Stimulated activated naive CD8-positive, alpha-beta T cell treated with anti-CD3 and anti-CD28 coated beads, Interleukin-15, Interleukin-2, amounts not matched to agents 100 ng/mL and 50 ng/mL, for 24 hours (primary cell): ENCODE measurements around the gene WEE2.
"Not testable (repeated sequence)": the region's sequence is repeated elsewhere in the genome, so short reads cannot be mapped to it uniquely, and the experiment has no call there.

Source experiments
- H3K27ac Mint-ChIP-seq: one replicate; pipeline ENCODE4 v1.8.0; 2021; ENCODE audit warnings: mild to moderate bottlenecking, mixed read lengths
- H3K27me3 Mint-ChIP-seq: one replicate; pipeline ENCODE4 v1.8.0; 2021; ENCODE audit warnings: mixed read lengths
- H3K36me3 Mint-ChIP-seq: one replicate; pipeline ENCODE4 v1.8.0; 2021; ENCODE audit warnings: low read depth, mixed read lengths
- H3K4me1 Mint-ChIP-seq: one replicate; pipeline ENCODE4 v1.8.0; 2021; ENCODE audit warnings: low read depth, mixed read lengths
- H3K4me3 Mint-ChIP-seq: one replicate; pipeline ENCODE4 v1.8.0; 2021; ENCODE audit warnings: mild to moderate bottlenecking, mixed read lengths
- H3K9me3 Mint-ChIP-seq: one replicate; pipeline ENCODE4 v1.8.0; 2021; ENCODE audit warnings: mixed read lengths

Gene WEE2

GRCh38 chr7:141715794-141716689 is 7.9 kb downstream of the WEE2 start:
- H3K36me3 Mint-ChIP-seq, result no peaks in the 10 kb centered on the region
- no peak overlapping the region for H3K27ac Mint-ChIP-seq
- no peaks in the 10 kb centered on the region for H3K9me3 Mint-ChIP-seq
- no peak overlapping the region for H3K4me3 Mint-ChIP-seq
- no peaks in the 10 kb centered on the region for H3K27me3 Mint-ChIP-seq
- no peaks in the 10 kb centered on the region for H3K4me1 Mint-ChIP-seq

GRCh38 chr7:141717450-141717849 is 9.3 kb downstream of the WEE2 start:
- H3K4me3 Mint-ChIP-seq, result no peak overlapping the region
- no peaks in the 10 kb centered on the region for H3K27me3 Mint-ChIP-seq
- no peaks in the 10 kb centered on the region for H3K9me3 Mint-ChIP-seq
- no peaks in the 10 kb centered on the region for H3K4me1 Mint-ChIP-seq
- no peaks in the 10 kb centered on the region for H3K36me3 Mint-ChIP-seq
- no peak overlapping the region for H3K27ac Mint-ChIP-seq

- H3K4me1 Mint-ChIP-seq, result no peaks in the 10 kb centered on the region
- H3K4me3 Mint-ChIP-seq, result no peak overlapping the region
- H3K36me3 Mint-ChIP-seq, result no peaks in the 10 kb centered on the region
- no peaks in the 10 kb centered on the region for H3K9me3 Mint-ChIP-seq
- no peak overlapping the region for H3K27ac Mint-ChIP-seq
- H3K27me3 Mint-ChIP-seq, result no peaks in the 10 kb centered on the region
Measured at GRCh38 chr7:141722529-141722928, 14.4 kb downstream of the WEE2 start.

GRCh38 chr7:141729020-141729419 is 20.9 kb downstream of the WEE2 start:
- no peaks in the 10 kb centered on the region for H3K36me3 Mint-ChIP-seq
- H3K4me1 Mint-ChIP-seq, result no peaks in the 10 kb centered on the region
- H3K9me3 Mint-ChIP-seq, result no peaks in the 10 kb centered on the region
- H3K4me3 Mint-ChIP-seq, result no peak overlapping the region
- no peaks in the 10 kb centered on the region for H3K27me3 Mint-ChIP-seq
- H3K27ac Mint-ChIP-seq, result no peak overlapping the region

GRCh38 chr7:141731476-141732149 is 23.5 kb downstream of the WEE2 start:
- Mint-ChIP-seq H3K27me3 (no peaks in the 10 kb centered on the region), H3K36me3 (no peaks in the 10 kb centered on the region), H3K27ac (no peak overlapping the region), H3K4me1 (peaks cover 3% of the 10 kb centered on the region), H3K9me3 (no peaks in the 10 kb centered on the region), H3K4me3 (no peak overlapping the region)

- no peaks in the 10 kb centered on the region for H3K27me3 Mint-ChIP-seq
- H3K4me1 Mint-ChIP-seq, result peaks cover 53% of the 10 kb centered on the region
- no peaks in the 10 kb centered on the region for H3K9me3 Mint-ChIP-seq
- H3K4me3 Mint-ChIP-seq, result peak overlapping the region; percentile 100
- H3K36me3 Mint-ChIP-seq, result peaks cover 36% of the 10 kb centered on the region
- peak overlapping the region; percentile 100 for H3K27ac Mint-ChIP-seq
Measured at GRCh38 chr7:141737118-141737835, 29.1 kb downstream of the WEE2 start.

- Mint-ChIP-seq H3K4me3 (peak within 1 kb of the TSS; percentile 100), H3K4me1 (peaks cover 58% of the 10 kb centered on the region), H3K9me3 (no peaks in the 10 kb centered on the region), H3K27ac (peak within 1 kb of the TSS; percentile 100), H3K27me3 (no peaks in the 10 kb centered on the region), H3K36me3 (peaks cover 42% of the 10 kb centered on the region)
Measured at GRCh38 chr7:141737836-141738591, 29.9 kb downstream of the WEE2 start, which contains the start of gene SSBP1. Gene SSBP1, plus strand, starts transcription at chr7:141738358. Its CDS starts 809 bp downstream, at chr7:141739167.

- no peaks in the 10 kb centered on the region for H3K9me3 Mint-ChIP-seq
- H3K4me3 Mint-ChIP-seq, result peak overlapping the region; percentile 100
- H3K36me3 Mint-ChIP-seq, result peaks cover 47% of the 10 kb centered on the region
- H3K27me3 Mint-ChIP-seq, result no peaks in the 10 kb centered on the region
- peaks cover 61% of the 10 kb centered on the region for H3K4me1 Mint-ChIP-seq
- peak overlapping the region; percentile 100 for H3K27ac Mint-ChIP-seq
Measured at GRCh38 chr7:141738592-141739013, 30.4 kb downstream of the WEE2 start.

- H3K36me3 Mint-ChIP-seq, result peaks cover 54% of the 10 kb centered on the region
- H3K27me3 Mint-ChIP-seq, result no peaks in the 10 kb centered on the region
- peak overlapping the region; percentile 100 for H3K4me3 Mint-ChIP-seq
- H3K9me3 Mint-ChIP-seq, result no peaks in the 10 kb centered on the region
- peak overlapping the region; percentile 88 for H3K27ac Mint-ChIP-seq
- H3K4me1 Mint-ChIP-seq, result peaks cover 61% of the 10 kb centered on the region
Measured at GRCh38 chr7:141739250-141739649, 31.1 kb downstream of the WEE2 start.

- Mint-ChIP-seq H3K27ac (peak overlapping the region; percentile 42), H3K4me1 (peaks cover 55% of the 10 kb centered on the region), H3K36me3 (peaks cover 79% of the 10 kb centered on the region), H3K27me3 (no peaks in the 10 kb centered on the region), H3K9me3 (no peaks in the 10 kb centered on the region), H3K4me3 (peak overlapping the region; percentile 14)
Measured at GRCh38 chr7:141742229-141742628, 34.1 kb downstream of the WEE2 start.

- Mint-ChIP-seq H3K27ac (no peak overlapping the region), H3K4me3 (no peak overlapping the region), H3K27me3 (no peaks in the 10 kb centered on the region), H3K36me3 (peaks cover 86% of the 10 kb centered on the region), H3K9me3 (no peaks in the 10 kb centered on the region), H3K4me1 (peaks cover 40% of the 10 kb centered on the region)
Measured at GRCh38 chr7:141744131-141744530, 36.0 kb downstream of the WEE2 start.

GRCh38 chr7:141748396-141748795 is 40.2 kb downstream of the WEE2 start:
- H3K4me3 Mint-ChIP-seq, result no peak overlapping the region
- no peaks in the 10 kb centered on the region for H3K27me3 Mint-ChIP-seq
- no peak overlapping the region for H3K27ac Mint-ChIP-seq
- H3K4me1 Mint-ChIP-seq, result peaks cover 1% of the 10 kb centered on the region
- H3K9me3 Mint-ChIP-seq, result peaks cover 22% of the 10 kb centered on the region
- peaks cover 90% of the 10 kb centered on the region for H3K36me3 Mint-ChIP-seq

- not testable (repeated sequence) for H3K4me1 Mint-ChIP-seq, H3K4me3 Mint-ChIP-seq, H3K27me3 Mint-ChIP-seq, H3K27ac Mint-ChIP-seq
- Mint-ChIP-seq H3K36me3 (peaks cover 90% of the 10 kb centered on the region), H3K9me3 (peaks cover 22% of the 10 kb centered on the region)
Measured at GRCh38 chr7:141751904-141752303, 43.8 kb downstream of the WEE2 start.

- Mint-ChIP-seq H3K4me1 (no peaks in the 10 kb centered on the region), H3K36me3 (peaks cover 97% of the 10 kb centered on the region), H3K9me3 (peaks cover 22% of the 10 kb centered on the region), H3K4me3 (no peak overlapping the region), H3K27me3 (no peaks in the 10 kb centered on the region), H3K27ac (no peak overlapping the region)
Measured at GRCh38 chr7:141752634-141753033, 44.5 kb downstream of the WEE2 start.
